ENCODE results near the gene HPX.
"Not testable (repeated sequence)": the region's sequence is repeated elsewhere in the genome, so short reads cannot be mapped to it uniquely, and the experiment has no call there.

Gene HPX

GRCh38 chr11:6414874-6415328 lies 25.9 kb downstream of the HPX start:
- DNase-seq: no peak

- DNase-seq: peak in 1 of 14 donors; percentile 30
Measured at GRCh38 chr11:6413791-6414201, 27.0 kb downstream of the HPX start.

DNA sequence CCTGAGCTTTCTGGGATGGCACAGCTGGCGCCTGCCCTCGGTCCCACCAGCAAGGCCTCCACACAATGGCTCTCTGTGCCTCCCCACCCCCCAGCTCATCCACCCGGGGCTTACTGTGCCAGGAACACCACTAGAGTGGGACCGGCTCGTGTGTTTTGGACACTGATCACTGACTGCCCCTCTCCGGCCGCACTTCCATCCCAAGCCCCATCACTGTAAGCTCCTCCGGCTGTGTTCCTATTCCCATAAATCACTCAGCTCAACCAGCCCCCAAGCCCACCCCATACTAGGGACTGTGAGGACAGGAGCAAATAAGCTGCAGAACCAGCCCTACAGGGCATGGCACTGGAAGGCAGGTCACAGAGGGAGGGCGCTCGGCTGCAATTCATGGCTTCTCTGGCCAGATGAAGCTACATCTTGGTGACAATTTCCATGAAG lies 29.2 kb downstream of the HPX start:
- DNase-seq: peak in 13 of 14 donors; percentile 33 to 89 (median 76)

DNA sequence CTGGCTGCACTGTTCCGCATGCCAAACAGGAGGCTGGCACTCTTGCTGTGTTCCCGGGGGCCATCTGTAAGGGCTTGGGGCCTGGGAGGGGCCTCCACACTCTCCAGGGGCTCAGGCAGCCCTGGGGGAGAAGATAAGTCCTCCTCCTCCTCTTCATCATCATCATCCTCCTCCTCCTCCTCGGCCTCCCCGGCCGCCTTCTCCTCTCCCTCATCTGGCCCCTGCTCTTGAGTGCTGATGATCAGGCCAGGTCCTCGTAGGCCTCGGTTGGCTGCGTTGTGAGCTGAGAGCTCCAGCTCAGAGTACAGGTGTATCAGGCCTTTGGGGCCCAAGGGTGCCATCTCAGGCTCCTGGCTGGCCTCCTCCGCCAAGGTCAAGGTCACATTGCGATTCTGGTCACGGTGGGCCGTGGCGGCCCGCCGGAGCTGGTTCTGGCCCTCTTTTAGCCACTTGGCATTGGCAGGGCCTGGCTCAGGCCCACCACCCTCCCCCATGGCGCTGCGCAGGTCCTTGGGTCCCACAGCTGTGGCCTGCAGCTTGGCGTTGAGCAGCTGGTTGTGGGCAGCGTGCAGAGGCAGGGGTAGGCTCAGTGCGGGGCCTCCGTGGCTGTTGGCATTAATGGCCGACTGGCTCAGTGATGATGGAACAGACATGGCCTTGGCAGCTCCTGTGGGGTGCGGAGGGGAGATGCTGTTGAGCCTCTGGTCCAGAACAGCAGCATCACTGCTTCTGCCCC lies 29.9 kb downstream of the HPX start:
- DNase-seq: peak in 5 of 14 donors; percentile 59 to 83 (median 72)

GRCh38 chr11:6406370-6406769 lies 34.4 kb downstream of the HPX start:
- DNase-seq: no peak

DNA sequence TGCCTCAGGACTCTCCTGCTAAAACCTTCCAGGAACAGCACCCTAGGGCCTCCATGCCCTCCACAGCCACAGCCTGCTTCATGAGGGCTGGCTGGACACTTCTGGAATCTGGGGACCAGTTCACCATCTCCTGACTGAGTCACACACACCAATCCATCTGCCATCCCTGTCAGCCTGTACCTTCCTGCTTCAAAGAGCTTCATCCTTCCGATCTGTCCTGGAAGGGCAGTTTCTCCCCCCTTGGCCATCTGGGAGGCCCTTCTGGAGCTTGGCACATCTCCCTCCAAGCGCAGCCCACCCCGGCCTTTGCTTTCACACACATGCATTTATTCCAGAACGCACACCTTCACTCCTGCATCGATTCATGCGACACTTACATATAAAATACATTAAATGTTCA lies 34.9 kb downstream of the HPX start:
- peak in 1 of 14 donors; percentile 92 for DNase-seq

- peak in 8 of 14 donors; percentile 38 to 76 (median 50) for DNase-seq
Measured at GRCh38 chr11:6405052-6405667, 35.6 kb downstream of the HPX start.

DNA sequence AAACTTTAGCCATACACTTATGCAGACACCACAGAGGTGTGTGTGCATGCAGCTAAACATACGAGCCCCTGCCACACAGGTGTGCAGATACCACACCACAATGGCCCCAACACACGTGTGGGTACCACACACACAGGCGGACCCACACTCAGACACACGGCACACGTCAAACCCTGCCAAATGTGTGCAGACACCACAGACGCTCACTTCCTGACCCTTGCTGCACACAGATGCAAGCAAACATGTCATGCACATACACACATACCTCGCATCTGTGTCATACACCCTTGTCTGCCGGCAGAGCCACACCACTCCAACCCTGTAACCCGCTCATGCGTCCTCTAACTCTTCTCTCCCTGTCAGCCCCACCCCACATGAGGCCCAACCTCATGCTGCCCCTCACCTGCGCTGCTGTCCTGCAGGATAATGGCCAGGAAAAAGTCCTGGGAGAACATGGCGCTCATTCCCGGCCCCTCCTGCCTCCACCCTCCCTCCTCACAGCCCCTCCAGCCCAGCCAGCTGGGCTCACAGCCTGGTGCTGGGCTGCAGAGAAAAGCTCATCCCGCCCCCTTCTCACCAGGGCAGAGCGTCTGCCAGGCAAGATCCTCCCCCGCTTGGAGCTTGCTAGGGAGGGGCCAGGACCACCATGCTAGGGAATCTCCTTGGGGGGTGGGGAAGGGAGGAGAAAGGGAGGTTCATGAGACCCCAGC lies 36.3 kb downstream of the HPX start:
- peak in 6 of 14 donors; percentile 28 to 72 (median 48) for DNase-seq

DNA sequence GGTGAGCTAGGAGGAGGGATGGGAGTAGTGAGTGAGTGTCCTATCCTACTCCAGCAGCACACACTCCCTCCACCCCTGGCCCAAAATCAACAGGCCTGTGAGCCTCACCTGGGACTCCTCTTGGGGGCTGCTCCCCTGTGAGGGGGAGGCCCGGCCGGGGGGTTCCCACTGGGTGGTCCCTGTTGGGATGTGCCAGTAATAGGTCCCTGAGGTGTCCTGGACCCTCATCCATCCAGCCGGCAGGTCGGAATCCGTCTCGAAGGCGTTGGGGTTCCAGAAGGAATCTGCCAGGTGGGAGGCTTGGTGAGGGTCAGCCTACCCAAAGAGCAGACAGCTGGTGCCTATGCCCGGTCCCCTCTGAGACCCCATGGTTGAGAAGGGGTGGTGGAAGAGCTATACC lies 37.2 kb downstream of the HPX start:
- DNase-seq: no peak

DNA sequence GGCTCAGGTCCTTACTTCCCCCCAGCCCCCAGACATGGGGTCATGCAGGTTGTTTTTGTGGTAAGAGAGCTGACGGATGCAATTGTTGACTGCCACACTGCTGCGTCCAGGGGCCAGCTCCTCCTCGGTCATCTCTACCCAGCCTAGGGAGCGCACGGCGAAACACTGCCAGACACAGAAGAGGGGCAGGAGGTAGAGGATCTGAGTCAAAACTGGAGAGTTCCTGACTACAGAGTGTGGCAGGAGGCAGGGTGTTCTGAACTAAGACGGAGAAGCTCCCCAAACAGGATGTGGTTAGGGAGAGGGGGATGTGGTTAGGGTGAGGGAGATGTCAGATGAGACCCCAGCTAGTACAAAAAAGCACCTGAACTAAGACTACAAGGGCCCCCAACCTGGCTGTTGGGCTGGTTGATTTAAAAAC lies 38.2 kb downstream of the HPX start:
- no peak for DNase-seq

DNA sequence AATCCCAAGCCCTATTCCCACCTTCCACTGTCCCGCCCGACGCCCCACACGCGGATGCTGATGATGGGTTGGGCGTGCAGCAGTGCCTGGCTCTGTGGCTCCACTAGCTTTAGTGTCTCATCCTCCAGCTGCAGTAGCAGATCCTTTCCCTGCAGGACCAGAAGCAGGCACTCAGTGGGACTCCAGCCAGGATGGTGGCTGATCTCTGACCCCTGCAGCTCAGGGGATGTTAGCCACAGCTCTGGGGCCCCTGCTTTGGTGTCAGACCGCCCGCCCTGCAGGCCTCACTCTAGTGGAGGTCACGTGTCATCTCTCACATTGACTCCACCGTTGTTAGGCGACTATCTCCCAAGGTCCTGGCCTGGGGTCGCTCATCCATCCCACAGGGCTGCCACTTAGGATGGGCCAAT lies 38.7 kb downstream of the HPX start:
- DNase-seq: no peak

GRCh38 chr11:6401464-6401863 lies 39.3 kb downstream of the HPX start:
- DNase-seq: no peak

DNA sequence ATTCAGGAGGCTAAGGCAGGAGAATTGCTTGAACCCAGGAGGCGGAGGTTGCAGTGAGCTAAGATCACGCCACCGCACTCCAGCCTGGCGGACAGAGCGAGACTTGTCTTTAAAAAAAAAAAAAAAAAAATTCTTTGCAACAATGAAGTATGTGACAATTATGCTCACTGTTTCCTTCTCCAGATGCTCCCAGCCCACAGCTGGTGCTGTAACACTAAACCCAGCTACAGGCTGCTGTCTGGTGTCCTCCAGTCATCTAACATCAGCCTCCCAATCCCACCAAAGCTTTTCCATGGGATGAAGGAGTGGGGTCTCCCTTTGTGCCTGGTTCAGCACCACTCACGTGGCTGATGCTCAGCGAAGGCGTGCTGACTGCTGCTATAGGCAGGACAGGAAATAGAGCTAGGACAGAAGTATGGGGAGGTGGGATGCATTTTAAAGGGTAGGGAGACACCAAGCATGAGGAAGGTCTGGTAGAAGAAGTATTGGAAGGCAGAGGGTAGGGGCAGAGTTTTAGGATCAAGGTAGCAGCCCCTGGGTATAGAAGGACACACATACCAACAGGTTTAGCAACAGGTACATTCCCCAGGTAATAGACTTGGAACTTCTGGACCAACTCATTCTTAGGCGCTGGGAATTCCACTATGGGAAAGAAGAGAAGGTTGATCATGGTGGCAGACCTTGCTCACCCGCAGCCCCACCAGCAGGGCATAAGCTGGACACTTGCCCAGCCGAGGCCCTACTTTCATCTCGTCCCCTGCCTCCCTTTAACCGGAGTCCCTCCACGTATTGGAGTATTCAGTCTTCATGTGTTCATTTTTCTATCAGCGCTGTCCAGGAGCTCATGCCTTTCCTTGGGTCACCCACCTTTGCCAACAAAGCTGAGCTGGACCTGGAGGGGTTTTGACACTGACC lies 40.1 kb downstream of the HPX start:
- DNase-seq: no peak

DNA sequence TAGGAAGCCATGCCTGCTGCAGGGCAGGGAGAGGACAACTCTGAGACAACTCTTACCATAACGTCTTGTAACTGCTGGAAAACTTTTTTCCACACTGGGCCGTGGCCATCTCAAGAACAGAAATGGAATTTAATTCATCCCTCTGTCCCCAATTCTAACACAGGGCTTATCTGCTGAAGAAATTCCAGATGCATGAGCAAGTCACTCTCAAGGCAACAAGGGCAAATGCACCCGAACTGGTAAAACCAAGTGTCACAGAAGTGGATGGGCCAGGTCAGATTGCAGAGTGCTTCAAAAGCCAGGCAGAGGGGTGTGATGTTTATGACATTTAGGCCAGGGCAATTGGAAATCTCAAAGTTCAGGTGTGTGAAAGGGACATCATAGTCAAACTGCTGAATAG lies 43.2 kb downstream of the HPX start:
- no peak for DNase-seq

GRCh38 chr11:6397156-6397555 lies 43.6 kb downstream of the HPX start:
- DNase-seq: no peak

DNA sequence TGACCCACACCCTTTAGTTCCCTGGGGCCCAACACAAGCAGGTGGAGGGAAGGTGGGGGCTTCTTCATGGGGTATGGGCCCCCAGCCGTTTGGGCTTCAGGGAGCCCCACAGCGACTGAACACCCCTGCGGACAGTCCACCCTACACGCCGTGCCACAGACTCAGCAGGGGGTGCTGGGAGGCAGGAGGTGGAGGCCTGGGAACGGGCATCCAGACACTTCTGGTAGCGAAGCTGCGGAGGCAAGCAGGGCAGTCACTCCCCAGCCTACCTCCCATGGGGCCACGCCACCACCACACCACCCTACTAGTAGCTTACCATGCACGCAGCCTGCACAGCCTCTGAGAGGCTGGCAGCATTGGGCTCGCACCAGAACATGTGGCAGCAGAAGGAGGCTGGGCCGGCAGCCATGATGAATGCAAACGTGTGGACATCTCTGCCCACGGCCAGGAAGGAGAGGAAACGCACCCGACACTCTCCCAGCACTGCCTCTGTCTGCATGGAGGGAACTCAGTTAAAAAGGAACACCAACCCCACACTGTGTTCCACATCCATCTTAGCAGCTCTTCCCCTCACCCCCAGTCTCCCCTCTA lies 45.2 kb downstream of the HPX start:
- no peak for DNase-seq

DNA sequence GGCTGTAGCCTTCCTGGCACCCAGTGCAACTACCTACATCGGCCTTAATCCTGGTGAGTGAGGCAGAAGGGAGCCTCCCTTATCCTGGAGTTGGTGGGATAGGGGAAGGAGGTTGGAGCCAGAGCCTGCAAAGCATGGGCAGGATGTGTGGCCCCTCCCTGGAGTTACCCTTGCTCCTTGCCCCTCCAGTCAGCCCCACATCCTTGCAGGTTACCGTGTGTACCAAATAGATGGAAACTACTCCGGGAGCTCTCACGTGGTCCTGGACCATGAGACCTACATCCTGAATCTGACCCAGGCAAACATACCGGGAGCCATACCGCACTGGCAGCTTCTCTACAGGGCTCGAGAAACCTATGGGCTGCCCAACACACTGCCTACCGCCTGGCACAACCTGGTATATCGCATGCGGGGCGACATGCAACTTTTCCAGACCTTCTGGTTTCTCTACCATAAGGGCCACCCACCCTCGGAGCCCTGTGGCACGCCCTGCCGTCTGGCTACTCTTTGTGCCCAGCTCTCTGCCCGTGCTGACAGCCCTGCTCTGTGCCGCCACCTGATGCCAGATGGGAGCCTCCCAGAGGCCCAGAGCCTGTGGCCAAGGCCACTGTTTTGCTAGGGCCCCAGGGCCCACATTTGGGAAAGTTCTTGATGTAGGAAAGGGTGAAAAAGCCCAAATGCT lies 46.7 kb downstream of the HPX start:
- DNase-seq: peak in 2 of 14 donors; percentile 29 to 81

DNA sequence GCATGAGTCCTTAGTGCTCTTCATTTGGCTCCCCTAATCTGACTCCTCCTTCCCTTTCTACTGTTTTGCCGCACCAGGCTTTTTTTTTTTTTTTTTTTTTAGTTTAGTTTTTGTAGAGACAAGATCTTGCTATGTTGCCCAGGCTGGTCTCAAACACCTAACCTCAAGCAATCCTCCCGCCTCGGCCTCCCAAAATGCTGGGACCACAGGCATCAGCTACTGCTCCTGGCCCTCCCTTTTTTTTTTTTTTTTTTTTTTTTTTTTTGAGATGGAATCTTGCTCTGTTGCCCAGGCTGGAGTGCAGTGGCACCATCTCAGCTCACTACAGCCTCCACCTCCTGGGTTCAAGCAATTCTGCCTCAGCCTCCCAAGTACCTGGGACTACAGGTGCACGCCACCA lies 48.5 kb downstream of the HPX start:
- not testable (repeated sequence) for DNase-seq

- no peak for DNase-seq
Measured at GRCh38 chr11:6391537-6392134, 49.2 kb downstream of the HPX start.

DNA sequence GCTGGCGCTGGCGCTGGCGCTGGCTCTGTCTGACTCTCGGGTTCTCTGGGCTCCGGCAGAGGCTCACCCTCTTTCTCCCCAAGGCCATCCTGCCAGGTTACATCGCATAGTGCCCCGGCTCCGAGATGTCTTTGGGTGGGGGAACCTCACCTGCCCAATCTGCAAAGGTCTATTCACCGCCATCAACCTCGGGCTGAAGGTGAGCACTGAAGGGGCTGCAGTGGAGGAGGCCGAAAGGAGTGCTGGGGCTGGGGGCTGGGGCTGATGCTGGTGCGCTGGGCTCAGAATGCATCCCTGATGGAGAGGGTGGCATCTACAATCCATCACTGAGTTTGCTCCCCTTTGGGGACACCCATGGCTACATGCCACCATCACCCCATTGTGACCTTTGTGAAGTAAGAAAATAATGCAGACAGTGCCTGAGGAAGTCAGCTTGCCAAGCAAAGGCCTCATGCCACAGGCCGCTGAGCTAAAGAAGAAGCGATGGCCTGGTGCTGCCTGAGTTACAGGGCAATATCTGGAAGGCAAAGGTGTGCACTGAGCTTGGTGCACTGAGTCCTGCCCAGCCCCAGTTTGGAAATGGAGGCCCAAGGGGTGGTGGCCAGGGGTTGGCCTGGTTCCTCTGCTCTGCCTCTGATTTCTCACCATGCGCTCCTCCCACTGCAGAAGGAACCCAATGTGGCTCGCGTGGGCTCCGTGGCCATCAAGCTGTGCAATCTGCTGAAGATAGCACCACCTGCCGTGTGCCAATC lies 49.9 kb downstream of the HPX start:
- peak in 1 of 14 donors; percentile 56 for DNase-seq

Data from C1 segment of cervical spinal cord (tissue), 14 donors.